Measurements from ENCODE around the gene A1BG. TPM values are rescaled to one million over a fixed set of nuclear protein-coding genes. Genes with fewer than 3 reads are reported as not detected.
A peak's percentile ranks its signal among the peaks of the same experiment; 100 is the strongest.

A1BG gene
- total and polyA plus RNA-seq, 2 of the 8 experiments (the other 6 are each of a cell fraction or from before 2014, with no cell fraction given): 20.8 to 69.6 TPM

DNA sequence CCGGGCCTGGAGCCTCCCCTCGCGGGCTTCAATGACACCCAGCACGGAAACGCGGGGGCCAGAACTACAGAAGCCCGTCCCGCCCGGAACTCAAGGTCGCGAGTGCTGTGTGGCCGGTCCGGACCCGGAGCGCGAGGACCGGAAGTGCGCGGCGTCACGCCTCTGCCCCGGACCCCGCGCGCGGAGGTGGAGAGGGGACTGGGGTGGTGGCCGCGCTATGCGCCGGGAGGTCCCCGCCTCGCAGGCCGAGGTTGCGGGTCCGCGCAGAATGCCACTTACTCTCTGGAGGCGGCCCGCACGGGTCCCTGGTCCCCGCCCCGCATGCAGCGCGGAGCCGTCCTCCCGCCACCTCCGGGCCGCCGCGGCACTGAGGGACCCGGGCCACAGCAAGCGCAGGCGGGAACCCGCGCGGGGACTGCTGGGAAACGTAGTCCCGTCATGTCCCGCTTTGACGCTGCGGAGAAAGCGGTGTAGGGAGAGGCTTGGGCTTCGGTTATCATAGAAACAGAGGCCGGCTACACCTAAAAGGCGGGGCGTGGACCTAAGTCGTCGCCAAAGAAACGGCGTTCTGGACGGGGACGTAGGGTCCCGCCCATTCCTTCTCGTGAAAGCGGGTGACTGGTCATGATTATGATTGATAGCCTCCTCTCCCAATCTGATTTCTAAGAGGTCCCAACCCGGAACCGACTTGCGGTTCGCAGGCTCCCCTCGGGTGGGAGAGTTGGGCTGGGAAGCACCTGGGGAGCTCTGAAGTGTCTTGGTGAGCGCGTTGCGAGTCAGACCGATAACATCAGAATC is 27.6 kb upstream of the A1BG start, which contains the start of gene ZNF837 (continued):
- TF ChIP-seq GTF2F1 (IDR thresholded peaks at IDR 0.05; ENCODE audit: borderline replicate concordance, low read depth, low read length) (peak; percentile 59; the same call in 1 of the 2 replicates), CBX8 (IDR thresholded peaks at IDR 0.05; ENCODE audit: borderline replicate concordance, low read depth, low read length) (no peak), EGR1 (IDR thresholded peaks at IDR 0.05; ENCODE audit: borderline replicate concordance, low read depth, low read length) (peak; percentile 67; the same call in 1 of the 2 replicates), HDAC6 (IDR thresholded peaks at IDR 0.05; ENCODE audit: low read depth, low read length) (no peak), MAFK (IDR thresholded peaks at IDR 0.05; ENCODE audit: low read depth, low read length) (no peak), KDM4A (IDR thresholded peaks at IDR 0.05; ENCODE audit: low read depth, low read length, severe bottlenecking) (peak; percentile 84), RBBP5 (IDR thresholded peaks at IDR 0.05; ENCODE audit: borderline replicate concordance, low read depth, low read length) (no peak; the same call in 1 of the 2 replicates), EZH2 (IDR thresholded peaks at IDR 0.05; ENCODE audit: low read depth, low read length, severe bottlenecking) (no peak), TCF12 (IDR thresholded peaks at IDR 0.05; ENCODE audit: low read depth, low read length) (peak; percentile 72; the same call in 1 of the 2 replicates), HDAC2 (IDR thresholded peaks at IDR 0.05; ENCODE audit: borderline replicate concordance in 1 of 2, low read depth in 2 of 2, low read length in 2 of 2) (peak; percentile 67 to 86; a peak in 2 of 4 replicates), SRF (IDR thresholded peaks at IDR 0.05; ENCODE audit: low read depth, low read length) (0 out of 2 replicates have a peak, but pooled peaks have one; percentile 30)
